Measurements from ENCODE around the gene TEDC1.

Gene TEDC1

DNA sequence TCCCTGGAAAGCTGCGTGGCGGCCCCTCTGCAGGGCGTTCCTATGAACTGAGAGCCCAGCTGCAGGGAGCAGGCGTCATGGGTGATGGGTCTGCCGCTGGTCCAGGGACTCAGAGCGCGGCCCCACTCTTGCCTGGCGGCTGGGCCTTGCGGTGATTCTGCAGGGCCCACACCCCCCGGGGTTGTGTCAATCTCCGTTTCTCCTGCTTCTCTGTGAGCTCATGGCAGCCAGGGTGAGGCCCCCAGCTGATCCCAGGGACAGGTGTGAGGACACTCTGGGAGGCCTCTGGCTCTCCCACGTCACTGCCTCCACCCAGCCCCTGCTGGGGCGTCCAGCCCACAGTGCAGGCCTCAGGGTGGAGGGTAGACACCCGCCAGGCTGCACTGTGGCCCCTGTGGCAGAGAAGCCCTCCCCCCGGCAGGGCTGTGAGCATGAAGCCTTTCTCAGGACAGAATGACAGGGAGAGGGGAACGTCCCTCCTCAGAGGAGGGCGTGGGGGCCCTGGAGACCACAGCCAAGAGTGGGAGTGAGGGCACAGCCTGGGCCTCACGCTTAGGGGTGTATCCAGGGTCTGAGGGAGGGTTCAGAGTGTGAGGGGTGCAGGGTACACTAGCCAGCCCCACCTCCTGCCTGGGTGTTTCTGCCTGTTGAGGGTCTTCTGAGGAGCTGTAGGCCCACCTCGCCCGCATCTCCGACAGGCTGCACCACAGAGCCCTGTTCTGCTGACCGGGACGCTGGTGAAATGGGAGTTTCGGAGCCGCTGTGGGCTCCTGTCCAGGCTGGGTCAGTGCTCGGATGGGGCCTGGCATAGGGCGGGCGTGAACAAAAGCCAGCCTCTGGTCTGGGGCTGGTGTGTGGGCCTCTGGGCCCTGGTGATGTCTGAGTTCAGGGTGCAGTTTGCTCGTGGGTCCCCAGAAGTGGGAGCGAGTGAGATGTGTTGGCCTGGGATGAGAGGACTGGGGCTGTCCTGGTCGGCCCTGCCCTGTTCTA lies 43.1 kb upstream of the TEDC1 start:
- no peak for TF ChIP-seq CTCF (IDR thresholded peaks at IDR 0.05)

DNA sequence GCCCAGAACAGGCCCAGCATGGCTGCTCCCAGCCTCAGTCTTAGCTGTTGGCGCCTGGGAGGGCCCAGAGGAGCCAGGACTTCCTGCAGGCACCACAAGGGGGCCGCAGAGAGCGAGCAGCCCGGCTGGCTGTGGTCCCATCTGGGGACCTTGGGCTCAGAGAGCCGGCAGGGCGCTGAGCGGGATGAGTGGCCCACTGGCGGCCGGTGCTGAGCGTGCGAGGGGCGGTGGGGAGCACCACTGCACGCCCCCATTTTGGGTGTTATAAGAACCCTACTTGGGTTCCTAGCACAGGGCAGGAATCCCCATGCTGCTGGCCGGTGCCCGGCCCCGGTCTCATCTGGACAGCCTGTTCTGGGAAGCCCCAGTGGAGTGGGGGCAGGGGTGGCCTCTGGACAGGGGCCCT lies 42.3 kb upstream of the TEDC1 start:
- peak; percentile 78 for TF ChIP-seq CTCF (IDR thresholded peaks at IDR 0.05)

- no peak for TF ChIP-seq CTCF (IDR thresholded peaks at IDR 0.05)
Measured at GRCh38 chr14:105449276-105450122, 41.5 kb upstream of the TEDC1 start.

GRCh38 chr14:105450123-105450505 lies 40.9 kb upstream of the TEDC1 start:
- TF ChIP-seq CTCF (IDR thresholded peaks at IDR 0.05), result no peak

- TF ChIP-seq CTCF (IDR thresholded peaks at IDR 0.05), result no peak
Measured at GRCh38 chr14:105450864-105451720, 40.0 kb upstream of the TEDC1 start.

GRCh38 chr14:105452963-105453362 lies 38.1 kb upstream of the TEDC1 start:
- TF ChIP-seq CTCF (IDR thresholded peaks at IDR 0.05), result no peak

- TF ChIP-seq CTCF (IDR thresholded peaks at IDR 0.05), result no peak
Measured at GRCh38 chr14:105453847-105454246, 37.2 kb upstream of the TEDC1 start.

All from LNCAP (cell line).